HEK293 (cell line): ENCODE measurements around the gene NDFIP2.

Experiments
- CTCF ChIA-PET: fragments of 350-600 bp; formaldehyde crosslinking; extraction: SDS; loops from one replicate; lab custom pipeline; 2021; ENCODE audit warnings: antibody characterized with exemption; lab: Yijun Ruan, JAX
- POLR2A ChIA-PET: fragments of 300-600 bp; formaldehyde crosslinking; extraction: SDS; loops from one replicate; lab custom pipeline; 2020; ENCODE audit warnings: antibody characterized with exemption, inconsistent platforms; lab: Yijun Ruan, JAX
- H3K27ac ChIP-seq: fragments of 200-500 bp; sonication (Bioruptor generic); 2 replicates; pipeline ENCODE4 v1.5.1; 2014; ENCODE audit warnings: low read depth, low read length, control low read depth, inconsistent platforms; ENCODE audit errors: extremely low read depth
- H3K36me3 ChIP-seq, 2 experiments: fragments of 200-500 bp in 1 of 2; sonication (Bioruptor generic) in 1 of 2; 1 replicate in 1 of 2; 2 replicates in 1 of 2; pipeline ENCODE4 v1.5.1; 2014 to 2017; ENCODE audit warnings: inconsistent platforms in 2 of 2, low read length in 2 of 2; ENCODE audit not compliant: control insufficient read depth in 2 of 2, insufficient read depth in 1 of 2
- H3K4me1 ChIP-seq: fragments of 200-500 bp; sonication (Bioruptor generic); 2 replicates; pipeline ENCODE4 v1.5.1; 2014; ENCODE audit warnings: mild to moderate bottlenecking, low read length, inconsistent platforms; ENCODE audit not compliant: control insufficient read depth, insufficient read depth
- H3K4me3 ChIP-seq: 2 replicates; pipeline ENCODE4 v1.5.1; 2011; ENCODE audit warnings: low read depth, mild to moderate bottlenecking, control low read depth, low read length, moderate library complexity
- H3K9me3 ChIP-seq: fragments of 200-500 bp; sonication (Bioruptor generic); 2 replicates; pipeline ENCODE4 v1.5.1; 2014; ENCODE audit warnings: low read depth, low read length, inconsistent platforms; ENCODE audit not compliant: control insufficient read depth, insufficient read depth
- BCL11A ChIP-seq: fragments of 450-650 bp; formaldehyde crosslinking; IDR thresholded peaks from 2 replicates; pipeline ENCODE4 v1.5.1; 2016; ENCODE audit warnings: low read depth, missing biosample characterization, missing genetic modification characterization
- GLI4 ChIP-seq: fragments of 450-650 bp; formaldehyde crosslinking; IDR thresholded peaks from 2 replicates; pipeline ENCODE4 v1.5.1; 2016; ENCODE audit warnings: missing biosample characterization, missing genetic modification characterization
- PBX3 ChIP-seq: sonication (generic); formaldehyde crosslinking; IDR thresholded peaks from 2 replicates; pipeline ENCODE4 v1.8.1; 2022; ENCODE audit warnings: mild to moderate bottlenecking, moderate library complexity, missing genetic modification reagents
- SALL2 ChIP-seq: fragments of 450-650 bp; formaldehyde crosslinking; IDR thresholded peaks from 2 replicates; pipeline ENCODE4 v1.5.0; 2017; ENCODE audit warnings: missing biosample characterization, mild to moderate bottlenecking, missing genetic modification characterization, borderline replicate concordance
- TCF7L2 ChIP-seq: IDR thresholded peaks from 2 replicates; pipeline ENCODE4 v1.6.1; 2011; ENCODE audit warnings: low read depth, mild to moderate bottlenecking, inconsistent platforms, low read length, moderate library complexity, borderline replicate concordance
- YY2 ChIP-seq: fragments of 450-650 bp; formaldehyde crosslinking; IDR thresholded peaks from 2 replicates; pipeline ENCODE4 v1.5.1; 2016; ENCODE audit warnings: missing biosample characterization, missing genetic modification characterization
- ZBTB1 ChIP-seq: fragments of 450-650 bp; formaldehyde crosslinking; IDR thresholded peaks from 2 replicates; pipeline ENCODE4 v1.5.1; 2016; ENCODE audit warnings: missing biosample characterization, missing genetic modification characterization
- ZBTB26 ChIP-seq: fragments of 450-650 bp; formaldehyde crosslinking; optimal IDR thresholded peaks from 2 replicates; pipeline ENCODE3; 2016; ENCODE audit warnings: missing biosample characterization, mild to moderate bottlenecking, missing genetic modification characterization
- ZFP41 ChIP-seq: fragments of 450-650 bp; formaldehyde crosslinking; IDR thresholded peaks from 2 replicates; pipeline ENCODE4 v1.5.1; 2016; ENCODE audit warnings: missing biosample characterization, missing genetic modification characterization, borderline replicate concordance
- ZNF155 ChIP-seq: fragments of 450-650 bp; formaldehyde crosslinking; IDR thresholded peaks from 2 replicates; pipeline ENCODE4 v1.5.1; 2016; ENCODE audit warnings: missing biosample characterization, missing genetic modification characterization
- ZNF19 ChIP-seq: fragments of 450-650 bp; formaldehyde crosslinking; IDR thresholded peaks from 2 replicates; pipeline ENCODE4; 2016; ENCODE audit warnings: missing biosample characterization, missing genetic modification characterization, low read depth
- ZNF24 ChIP-seq: fragments of 450-650 bp; formaldehyde crosslinking; IDR thresholded peaks from 2 replicates; pipeline ENCODE4 v1.5.1; 2016; ENCODE audit warnings: missing biosample characterization, missing genetic modification characterization
- ZNF274 ChIP-seq, 2 experiments: fragments of 200-500 bp in 1 of 2; fragments of 450-650 bp in 1 of 2; sonication (Bioruptor generic) in 1 of 2; formaldehyde crosslinking in 1 of 2; IDR thresholded peaks; 2 replicates each; pipeline versions ENCODE4 v1.5.1 to v1.6.1; 2014 to 2016; ENCODE audit warnings: borderline replicate concordance in 1 of 2, inconsistent platforms in 1 of 2, low read length in 1 of 2, missing biosample characterization in 1 of 2, missing genetic modification characterization in 1 of 2
- ZNF292 ChIP-seq: fragments of 450-650 bp; formaldehyde crosslinking; IDR thresholded peaks from 2 replicates; pipeline ENCODE4 v1.5.1; 2016; ENCODE audit warnings: low read depth, missing biosample characterization, missing genetic modification characterization, borderline replicate concordance
- ZNF362 ChIP-seq: fragments of 450-650 bp; formaldehyde crosslinking; IDR thresholded peaks from 2 replicates; pipeline ENCODE4 v1.5.1; 2016; ENCODE audit warnings: missing biosample characterization, missing genetic modification characterization
- ZNF391 ChIP-seq: fragments of 450-650 bp; formaldehyde crosslinking; IDR thresholded peaks from 2 replicates; pipeline ENCODE4 v1.5.1; 2016; ENCODE audit warnings: low read depth, missing biosample characterization, missing genetic modification characterization, borderline replicate concordance
- ZNF449 ChIP-seq: fragments of 450-650 bp; formaldehyde crosslinking; IDR thresholded peaks from 2 replicates; pipeline ENCODE4 v1.5.1; 2017; ENCODE audit warnings: missing biosample characterization, mild to moderate bottlenecking, missing genetic modification characterization, moderate library complexity
- ZNF560 ChIP-seq: fragments of 450-650 bp; formaldehyde crosslinking; IDR thresholded peaks from 2 replicates; pipeline ENCODE4 v1.5.1; 2017; ENCODE audit warnings: missing biosample characterization, missing genetic modification characterization, borderline replicate concordance
- ZNF658 ChIP-seq: fragments of 450-650 bp; formaldehyde crosslinking; IDR thresholded peaks from 2 replicates; pipeline ENCODE4; 2016; ENCODE audit warnings: missing biosample characterization, missing genetic modification characterization
- ZNF707 ChIP-seq: fragments of 450-650 bp; formaldehyde crosslinking; IDR thresholded peaks from 2 replicates; pipeline ENCODE4 v1.5.1; 2016; ENCODE audit warnings: missing biosample characterization, missing genetic modification characterization
- ZNF768 ChIP-seq: fragments of 450-650 bp; formaldehyde crosslinking; IDR thresholded peaks from 2 replicates; pipeline ENCODE4 v1.5.1; 2018; ENCODE audit warnings: missing biosample characterization, mild to moderate bottlenecking, missing genetic modification characterization
- ZNF776 ChIP-seq: fragments of 450-650 bp; formaldehyde crosslinking; IDR thresholded peaks from 2 replicates; pipeline ENCODE4 v1.5.0; 2017; ENCODE audit warnings: missing biosample characterization, missing genetic modification characterization, borderline replicate concordance
- ZNF777 ChIP-seq: fragments of 450-650 bp; formaldehyde crosslinking; IDR thresholded peaks from 2 replicates; pipeline ENCODE4 v1.5.1; 2017; ENCODE audit warnings: missing biosample characterization, missing genetic modification characterization, borderline replicate concordance
- ZSCAN23 ChIP-seq: fragments of 450-650 bp; formaldehyde crosslinking; IDR thresholded peaks from 2 replicates; pipeline ENCODE4 v1.5.1; 2016; ENCODE audit warnings: missing biosample characterization, missing genetic modification characterization
- ZSCAN5A ChIP-seq: fragments of 450-650 bp; formaldehyde crosslinking; IDR thresholded peaks from 2 replicates; pipeline ENCODE4 v1.5.1; 2016; ENCODE audit warnings: missing biosample characterization, missing genetic modification characterization

NDFIP2 gene

GRCh38 chr13:79540504-79540903 is 59.5 kb downstream of the NDFIP2 start:
- Histone ChIP-seq H3K4me1 (no peaks in the 10 kb centered on the region), H3K27ac (no peak overlapping the region), H3K4me3 (no peak overlapping the region), H3K36me3 (peaks cover 0 to 6% of the 10 kb centered on the region in 2 experiments; a peak in 1 of 3 replicates), H3K9me3 (no peaks in the 10 kb centered on the region)
- ChIA-PET CTCF (interaction anchor here (0.7 to 3.0 kb wide), 13 partner anchors 20 to 460 kb away, joined by 3 to 77 read pairs (median 3); no protein-coding TSS in a partner anchor), POLR2A (interaction anchor here (0.6 to 2.0 kb wide), 2 partner anchors 59 to 104 kb away, joined by 4 to 5 read pairs; partner anchors contain the start of gene NDFIP2)
- TF ChIP-seq TCF7L2 (no peak), ZSCAN5A (tag by site-specific recombination) (no peak), YY2 (tag by site-specific recombination) (no peak), ZBTB1 (no peak), PBX3 (no peak), GLI4 (tag by site-specific recombination) (no peak), ZNF155 (tag by site-specific recombination) (no peak), ZNF24 (tag by site-specific recombination) (no peak), ZNF658 (tag by site-specific recombination) (no peak), ZBTB26 (tag by site-specific recombination) (no peak), ZNF292 (tag by site-specific recombination) (no peak), ZNF776 (tag by site-specific recombination) (no peak), ZNF777 (tag by site-specific recombination) (no peak), ZNF560 (tag by site-specific recombination) (no peak), ZNF391 (tag by site-specific recombination) (no peak), ZNF768 (tag by site-specific recombination) (no peak)

GRCh38 chr13:79541426-79542049 is 60.6 kb downstream of the NDFIP2 start:
- ChIA-PET POLR2A (interaction anchor here (1.2 kb wide), 1 partner anchor 117 kb away, joined by 3 read pairs; no protein-coding TSS in a partner anchor), CTCF (interaction anchor here (0.6 to 3.0 kb wide), 19 partner anchors 12 to 1208 kb away, joined by 3 to 77 read pairs (median 4); no protein-coding TSS in a partner anchor)
- TF ChIP-seq SALL2 (tag by site-specific recombination) (no peak), ZNF707 (tag by site-specific recombination) (no peak), ZBTB26 (tag by site-specific recombination) (no peak), ZSCAN23 (tag by site-specific recombination) (no peak), ZNF560 (tag by site-specific recombination) (no peak), ZNF274 (IDR thresholded peaks at IDR 0.05; ENCODE audit: low read length) (no peak), ZNF274 (tag by site-specific recombination; IDR thresholded peaks at IDR 0.05; ENCODE audit: borderline replicate concordance) (no peak), ZNF19 (tag by site-specific recombination) (no peak), ZNF362 (0 out of 2 replicates have a peak, but pooled peaks have one; percentile 37), BCL11A (tag by site-specific recombination) (no peak), ZNF449 (no peak), ZNF776 (tag by site-specific recombination) (no peak), ZFP41 (tag by site-specific recombination) (no peak)

More at GRCh38 chr13:79541426-79542049, 60.6 kb downstream of the NDFIP2 start:
- H3K4me1 ChIP-seq = no peaks in the 10 kb centered on the region
- no peak overlapping the region for H3K27ac ChIP-seq
- no peak overlapping the region for H3K4me3 ChIP-seq
- H3K36me3 ChIP-seq = peaks cover 0 to 6% of the 10 kb centered on the region in 2 experiments; a peak in 1 of 3 replicates
- no peaks in the 10 kb centered on the region for H3K9me3 ChIP-seq
